HL-60 (cell line): ENCODE data around the gene IGF2R.

Experiments used
- DNase-seq, 2 experiments: peaks; one replicate each; pipeline ENCODE4 v3.0.0-alpha.2; 2010 to 2020; ENCODE audit warnings: low read depth in 1 of 2, low spot score in 1 of 2
- H3K27ac ChIP-seq: fragments of 250-450 bp; sonication (Bioruptor Pico); replicated peaks from 2 replicates; pipeline ENCODE4 v1.5.1; 2020; ENCODE audit warnings: mild to moderate bottlenecking, moderate library complexity
- H3K27me3 ChIP-seq: fragments of 250-450 bp; sonication (Bioruptor Pico); 2 replicates; pipeline ENCODE4 v1.5.1; 2021; ENCODE audit warnings: mild to moderate bottlenecking, moderate library complexity; ENCODE audit not compliant: insufficient read depth, poor library complexity, severe bottlenecking
- H3K4me3 ChIP-seq: replicated peaks from 2 replicates; pipeline ENCODE4 v1.5.1; 2011; ENCODE audit warnings: mild to moderate bottlenecking, control low read depth, low read length; ENCODE audit not compliant: insufficient read depth
- GABPA ChIP-seq: IDR thresholded peaks from 2 replicates; pipeline ENCODE4 v1.6.1; 2012; ENCODE audit warnings: low read depth
- POLR2AphosphoS5 ChIP-seq: IDR thresholded peaks from 2 replicates; pipeline ENCODE4 v1.6.1; 2012; ENCODE audit warnings: low read depth
- SPI1 ChIP-seq: IDR thresholded peaks from 2 replicates; pipeline ENCODE4 v1.6.1; 2012; ENCODE audit warnings: low read depth, mild to moderate bottlenecking, borderline replicate concordance
- TF ChIP-seq, protein P1 (sequence below): IDR thresholded peaks from one replicate; pipeline ENCODE4 v1.5.1; 2011; ENCODE audit warnings: low read length, control low read depth, inconsistent platforms; ENCODE audit not compliant: insufficient read depth
- TF ChIP-seq, protein P2 (sequence below): IDR thresholded peaks from 2 replicates; pipeline ENCODE4 v1.6.1; 2012; ENCODE audit warnings: low read depth; ENCODE audit not compliant: insufficient replicate concordance

The IGF2R gene

DNA sequence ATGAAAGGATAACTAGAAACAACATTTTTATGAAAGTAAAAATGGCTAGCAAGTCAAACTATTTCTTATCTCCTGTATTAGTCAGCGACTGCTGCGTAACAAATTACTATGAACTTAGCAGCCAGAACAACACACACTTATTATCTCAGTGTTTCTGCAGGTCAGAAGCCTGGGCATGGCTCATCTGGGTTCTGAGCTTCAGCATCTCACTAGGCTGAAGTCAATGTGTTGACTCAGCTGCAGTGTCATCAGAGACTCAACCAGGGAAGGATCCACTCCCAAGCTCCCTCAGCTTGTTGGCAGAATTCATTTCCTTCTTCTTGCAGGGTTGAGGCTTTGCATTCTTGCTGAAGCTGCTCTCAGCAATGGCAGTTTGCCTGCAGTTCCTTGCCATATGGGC lies 33.2 kb upstream of the IGF2R start:
- TF ChIP-seq GABPA (no peak), SPI1 (no peak), POLR2AphosphoS5 (no peak)
- TF ChIP-seq, protein P1, sequence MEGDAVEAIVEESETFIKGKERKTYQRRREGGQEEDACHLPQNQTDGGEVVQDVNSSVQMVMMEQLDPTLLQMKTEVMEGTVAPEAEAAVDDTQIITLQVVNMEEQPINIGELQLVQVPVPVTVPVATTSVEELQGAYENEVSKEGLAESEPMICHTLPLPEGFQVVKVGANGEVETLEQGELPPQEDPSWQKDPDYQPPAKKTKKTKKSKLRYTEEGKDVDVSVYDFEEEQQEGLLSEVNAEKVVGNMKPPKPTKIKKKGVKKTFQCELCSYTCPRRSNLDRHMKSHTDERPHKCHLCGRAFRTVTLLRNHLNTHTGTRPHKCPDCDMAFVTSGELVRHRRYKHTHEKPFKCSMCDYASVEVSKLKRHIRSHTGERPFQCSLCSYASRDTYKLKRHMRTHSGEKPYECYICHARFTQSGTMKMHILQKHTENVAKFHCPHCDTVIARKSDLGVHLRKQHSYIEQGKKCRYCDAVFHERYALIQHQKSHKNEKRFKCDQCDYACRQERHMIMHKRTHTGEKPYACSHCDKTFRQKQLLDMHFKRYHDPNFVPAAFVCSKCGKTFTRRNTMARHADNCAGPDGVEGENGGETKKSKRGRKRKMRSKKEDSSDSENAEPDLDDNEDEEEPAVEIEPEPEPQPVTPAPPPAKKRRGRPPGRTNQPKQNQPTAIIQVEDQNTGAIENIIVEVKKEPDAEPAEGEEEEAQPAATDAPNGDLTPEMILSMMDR, result no peak
- TF ChIP-seq, protein P2, sequence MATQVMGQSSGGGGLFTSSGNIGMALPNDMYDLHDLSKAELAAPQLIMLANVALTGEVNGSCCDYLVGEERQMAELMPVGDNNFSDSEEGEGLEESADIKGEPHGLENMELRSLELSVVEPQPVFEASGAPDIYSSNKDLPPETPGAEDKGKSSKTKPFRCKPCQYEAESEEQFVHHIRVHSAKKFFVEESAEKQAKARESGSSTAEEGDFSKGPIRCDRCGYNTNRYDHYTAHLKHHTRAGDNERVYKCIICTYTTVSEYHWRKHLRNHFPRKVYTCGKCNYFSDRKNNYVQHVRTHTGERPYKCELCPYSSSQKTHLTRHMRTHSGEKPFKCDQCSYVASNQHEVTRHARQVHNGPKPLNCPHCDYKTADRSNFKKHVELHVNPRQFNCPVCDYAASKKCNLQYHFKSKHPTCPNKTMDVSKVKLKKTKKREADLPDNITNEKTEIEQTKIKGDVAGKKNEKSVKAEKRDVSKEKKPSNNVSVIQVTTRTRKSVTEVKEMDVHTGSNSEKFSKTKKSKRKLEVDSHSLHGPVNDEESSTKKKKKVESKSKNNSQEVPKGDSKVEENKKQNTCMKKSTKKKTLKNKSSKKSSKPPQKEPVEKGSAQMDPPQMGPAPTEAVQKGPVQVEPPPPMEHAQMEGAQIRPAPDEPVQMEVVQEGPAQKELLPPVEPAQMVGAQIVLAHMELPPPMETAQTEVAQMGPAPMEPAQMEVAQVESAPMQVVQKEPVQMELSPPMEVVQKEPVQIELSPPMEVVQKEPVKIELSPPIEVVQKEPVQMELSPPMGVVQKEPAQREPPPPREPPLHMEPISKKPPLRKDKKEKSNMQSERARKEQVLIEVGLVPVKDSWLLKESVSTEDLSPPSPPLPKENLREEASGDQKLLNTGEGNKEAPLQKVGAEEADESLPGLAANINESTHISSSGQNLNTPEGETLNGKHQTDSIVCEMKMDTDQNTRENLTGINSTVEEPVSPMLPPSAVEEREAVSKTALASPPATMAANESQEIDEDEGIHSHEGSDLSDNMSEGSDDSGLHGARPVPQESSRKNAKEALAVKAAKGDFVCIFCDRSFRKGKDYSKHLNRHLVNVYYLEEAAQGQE, result no peak

DNA sequence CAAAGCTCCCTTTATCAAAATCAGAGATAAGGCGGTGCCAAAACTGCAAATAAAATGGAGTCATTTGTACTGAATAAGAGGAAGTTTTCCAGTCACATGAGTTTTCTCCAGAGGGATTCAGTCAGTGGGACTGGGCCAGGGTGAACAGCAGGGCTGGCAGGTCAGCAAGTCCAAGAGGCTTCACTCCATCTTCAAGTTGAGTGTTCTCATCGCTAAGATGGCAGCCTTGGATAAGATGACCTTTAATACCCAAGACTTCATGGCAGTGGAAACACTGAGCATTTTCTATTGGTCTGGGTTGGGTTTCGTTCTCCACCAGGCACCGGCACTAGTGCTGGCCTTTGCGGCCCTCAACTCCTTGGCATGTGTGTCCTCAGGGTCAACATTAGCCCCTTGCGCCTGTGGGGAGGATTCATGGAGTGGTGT lies 29.3 kb upstream of the IGF2R start:
- TF ChIP-seq, protein P1, result no peak
- TF ChIP-seq SPI1, result no peak
- TF ChIP-seq GABPA, result no peak
- TF ChIP-seq, protein P2, result no peak
- no peak for TF ChIP-seq POLR2AphosphoS5
- no peak overlapping the region for H3K4me3 ChIP-seq
- H3K27me3 ChIP-seq, result no peaks in the 10 kb centered on the region
- no peak overlapping the region for H3K27ac ChIP-seq
- DNase-seq, result no peak

More for the DNA sequence above, 33.2 kb upstream of the IGF2R start:
- H3K4me3 ChIP-seq, result no peak overlapping the region
- no peak for DNase-seq
- H3K27me3 ChIP-seq, result peaks cover 2% of the 10 kb centered on the region
- H3K27ac ChIP-seq, result no peak overlapping the region

DNA sequence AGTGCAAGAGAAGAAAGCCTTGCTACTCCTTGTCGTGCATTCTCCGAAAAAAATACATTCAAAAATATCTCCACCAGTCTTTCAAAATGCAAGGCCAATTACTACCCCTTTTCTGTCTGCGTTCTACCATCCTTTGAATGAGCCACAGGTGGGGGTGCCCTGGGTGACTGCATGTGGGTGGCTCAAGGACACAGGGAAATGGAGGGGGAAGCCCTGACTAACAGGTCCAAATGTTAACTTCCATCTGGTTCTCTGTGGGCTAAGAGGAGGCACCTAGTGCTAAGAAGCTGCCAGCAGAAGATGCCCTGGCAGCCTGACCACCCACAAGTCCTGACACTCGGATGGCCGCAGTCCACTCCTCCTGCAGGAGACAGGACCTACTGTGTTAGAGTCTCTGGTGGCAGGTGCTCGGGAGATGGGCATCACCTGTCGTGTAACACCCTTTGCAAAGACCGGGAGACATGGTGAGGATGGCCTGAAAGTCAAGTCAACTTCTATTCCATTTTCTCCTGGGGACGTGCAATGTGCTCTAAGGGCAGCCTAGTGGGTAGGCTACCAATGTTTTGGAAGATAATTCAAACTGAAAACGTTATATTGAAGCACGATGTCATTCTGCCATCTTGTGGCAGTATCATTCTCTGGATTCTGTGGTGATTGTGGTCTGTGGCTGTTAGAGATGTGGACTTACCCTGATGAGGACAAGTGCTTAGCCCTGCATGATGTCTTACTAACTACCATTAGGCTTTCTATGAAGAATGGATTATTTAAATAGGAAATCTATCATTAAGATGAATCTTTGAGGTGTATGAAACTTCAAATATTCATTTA lies 27.4 kb upstream of the IGF2R start:
- no peaks in the 10 kb centered on the region for H3K27me3 ChIP-seq
- H3K4me3 ChIP-seq, result no peak overlapping the region
- H3K27ac ChIP-seq, result no peak overlapping the region
- TF ChIP-seq POLR2AphosphoS5, result no peak
- TF ChIP-seq, protein P1, result peak; percentile 21
- DNase-seq, result peak in 1 of 2 experiments; percentile 46
